HCEC 1CT (cell line): Measurements from ENCODE around the gene RITA1.
A peak's percentile ranks its signal among the peaks of the same experiment; 100 is the strongest.
"Not testable (repeated sequence)": the region's sequence is repeated elsewhere in the genome, so short reads cannot be mapped to it uniquely, and the experiment has no call there.

ENCODE experiments used
- DNase-seq: peaks from one replicate; pipeline ENCODE4 v3.0.0-alpha.2; 2017

Gene RITA1, protein sequence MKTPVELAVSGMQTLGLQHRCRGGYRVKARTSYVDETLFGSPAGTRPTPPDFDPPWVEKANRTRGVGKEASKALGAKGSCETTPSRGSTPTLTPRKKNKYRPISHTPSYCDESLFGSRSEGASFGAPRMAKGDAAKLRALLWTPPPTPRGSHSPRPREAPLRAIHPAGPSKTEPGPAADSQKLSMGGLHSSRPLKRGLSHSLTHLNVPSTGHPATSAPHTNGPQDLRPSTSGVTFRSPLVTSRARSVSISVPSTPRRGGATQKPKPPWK

DNA sequence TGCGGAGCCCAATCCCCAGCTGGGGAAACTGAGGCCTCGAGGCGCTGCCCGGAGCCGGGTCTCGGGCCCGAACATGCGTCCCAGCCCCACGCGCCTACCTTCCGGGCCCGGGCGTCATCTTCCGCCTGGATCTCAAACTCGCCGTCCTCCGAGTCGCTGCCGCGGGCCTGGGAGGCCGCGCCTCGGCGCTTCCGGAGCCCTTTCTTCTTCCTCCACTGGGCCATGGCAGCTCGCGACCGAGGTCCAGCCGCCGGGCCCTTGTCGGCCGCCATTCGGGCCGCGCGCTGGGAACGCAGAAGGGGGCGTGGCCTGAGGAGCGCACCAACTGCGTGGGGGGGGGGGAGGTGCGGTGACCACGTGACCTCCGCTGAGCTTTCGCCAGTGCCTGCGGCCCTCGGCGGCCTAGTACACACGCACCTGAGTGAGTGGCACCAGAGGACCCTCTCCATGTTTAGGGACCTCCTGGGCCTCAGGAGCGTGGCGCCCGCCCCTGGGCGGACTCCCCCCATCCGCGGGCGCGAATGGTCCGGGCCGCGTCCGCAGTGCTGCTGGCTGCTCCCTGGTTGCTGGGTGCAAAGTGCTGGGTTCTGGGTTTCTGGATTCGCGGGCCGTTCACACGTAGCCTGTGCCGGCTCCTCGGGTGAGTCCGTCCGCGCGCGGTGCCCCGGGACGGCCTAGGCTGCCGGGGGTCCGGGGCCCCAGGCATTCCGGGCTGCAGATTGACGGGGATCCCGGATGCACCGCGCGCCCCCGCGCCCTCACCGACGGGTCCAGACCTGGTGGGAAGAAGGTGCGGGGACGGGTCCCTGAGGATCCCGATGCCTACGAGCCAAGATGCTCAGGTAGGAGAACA, at the start of gene RITA1, which contains the start of gene DDX54:
Gene RITA1, plus strand, starts transcription at position 542 of the 853 bp plus-strand sequence. CDS start 1,026 bp downstream, outside the sequence.
Gene DDX54, minus strand, starts transcription at position 299 of the 853 bp plus-strand sequence. Its CDS starts 27 bp downstream, at position 272.
- peak; percentile 66 for DNase-seq

DNA sequence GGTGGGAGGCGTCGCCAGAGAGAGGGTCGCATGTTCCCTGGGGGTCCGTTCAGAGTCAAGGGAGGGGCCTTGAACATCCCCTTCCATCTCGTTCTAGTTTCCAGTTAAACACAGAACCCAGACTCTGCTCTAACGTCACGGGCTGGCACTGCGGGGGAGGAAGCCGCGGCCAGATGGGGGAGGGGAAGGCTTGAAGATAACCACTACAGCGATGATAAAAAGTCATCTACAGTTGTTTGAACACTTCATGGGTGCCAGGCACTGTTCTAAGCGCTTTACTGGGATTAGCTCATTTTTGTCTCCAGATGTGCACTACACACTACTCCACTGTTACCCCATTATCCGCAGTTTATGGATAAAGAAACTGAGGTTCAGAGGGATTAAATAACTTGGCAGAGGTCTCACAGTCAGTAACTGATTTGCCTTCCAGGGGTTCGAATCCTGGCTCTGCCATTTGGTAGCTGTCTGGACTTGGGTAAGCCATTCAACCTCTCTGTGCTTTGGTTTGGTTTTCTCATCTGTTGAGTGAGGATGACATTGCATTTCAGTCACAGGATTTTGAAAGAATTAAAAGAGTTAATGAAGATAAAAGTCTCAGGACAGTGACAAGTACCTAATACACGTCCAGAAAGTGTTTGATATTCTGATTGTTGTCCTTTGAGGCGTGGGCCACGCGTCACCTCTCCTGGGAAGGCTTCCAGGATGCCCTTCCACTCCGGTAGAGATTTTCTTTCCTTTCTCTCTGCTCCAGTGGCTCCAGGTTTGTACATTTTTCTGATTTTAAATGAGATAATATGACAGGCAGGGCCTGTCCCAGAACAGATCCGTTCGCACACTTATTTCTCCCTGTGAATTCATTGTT, 49.2 kb upstream of the RITA1 start:
- DNase-seq: no peak

DNA sequence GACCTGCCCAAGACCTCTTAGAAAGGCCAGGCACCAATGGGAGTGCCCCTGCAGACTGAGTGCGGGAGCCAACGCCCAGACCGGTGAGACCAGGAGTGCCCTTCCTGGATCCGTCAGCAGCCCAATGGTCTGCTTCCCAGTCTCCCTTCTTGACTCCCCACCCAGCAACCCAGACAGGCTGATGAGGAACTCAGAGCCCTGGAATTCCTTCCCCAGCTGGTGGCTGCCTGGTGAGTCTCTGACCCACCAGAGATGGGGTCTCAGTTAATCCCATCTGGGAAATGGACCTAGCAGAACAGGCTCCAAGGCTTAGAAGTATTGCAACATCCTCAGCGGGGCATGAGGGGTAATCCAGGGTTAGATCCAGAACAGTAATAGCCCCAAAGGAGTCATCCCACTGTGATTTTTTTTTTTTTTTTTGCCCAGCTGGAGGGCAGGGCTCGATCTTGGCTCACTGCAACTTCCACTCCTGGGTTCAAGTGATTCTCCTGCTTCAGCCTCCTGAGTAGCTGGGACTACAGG, 48.5 kb upstream of the RITA1 start:
- DNase-seq: no peak

DNA sequence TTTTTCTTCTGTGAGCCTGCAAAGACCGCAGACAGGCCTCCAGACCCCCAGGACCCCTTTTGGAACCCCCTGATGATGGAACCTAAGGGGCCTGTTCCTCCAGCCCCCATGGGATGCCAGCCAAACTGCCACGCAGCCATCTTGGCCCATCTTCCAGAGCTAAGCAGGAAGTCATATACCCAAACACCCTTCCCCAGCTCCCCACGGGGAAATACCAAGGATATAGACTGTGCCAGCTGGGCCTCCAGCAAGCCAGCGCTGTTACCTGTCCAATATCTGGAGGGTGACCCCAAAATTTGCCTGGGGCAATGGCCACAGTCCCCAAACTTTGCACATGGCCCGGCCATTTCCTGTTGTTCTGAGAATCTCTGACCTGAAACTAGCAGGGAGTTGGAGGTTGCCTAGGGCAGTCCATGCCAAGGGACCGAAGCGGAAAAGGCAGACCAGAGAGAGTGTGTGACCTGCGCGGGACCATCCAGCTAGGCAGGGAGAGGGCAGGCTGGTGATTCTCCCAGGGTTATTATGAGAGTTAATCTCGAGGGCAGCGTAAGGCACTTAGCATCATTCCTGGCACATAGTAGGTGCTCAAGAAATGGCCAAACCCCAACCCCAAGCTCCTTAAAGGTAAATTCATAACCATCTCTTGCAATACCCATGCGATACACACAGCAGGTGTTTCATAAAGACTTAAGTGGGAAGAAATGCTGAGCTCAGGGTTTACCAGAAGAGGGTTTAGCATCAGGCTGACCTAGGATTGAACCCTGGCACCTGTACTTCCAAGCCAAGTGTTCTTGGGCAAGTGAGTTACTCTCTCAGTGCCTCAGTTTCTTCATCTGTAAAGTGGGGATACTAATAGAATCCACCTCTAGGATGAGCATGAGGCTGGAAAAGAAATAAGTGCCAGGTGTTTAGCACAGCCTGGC, 47.4 kb upstream of the RITA1 start:
- no peak for DNase-seq

DNA sequence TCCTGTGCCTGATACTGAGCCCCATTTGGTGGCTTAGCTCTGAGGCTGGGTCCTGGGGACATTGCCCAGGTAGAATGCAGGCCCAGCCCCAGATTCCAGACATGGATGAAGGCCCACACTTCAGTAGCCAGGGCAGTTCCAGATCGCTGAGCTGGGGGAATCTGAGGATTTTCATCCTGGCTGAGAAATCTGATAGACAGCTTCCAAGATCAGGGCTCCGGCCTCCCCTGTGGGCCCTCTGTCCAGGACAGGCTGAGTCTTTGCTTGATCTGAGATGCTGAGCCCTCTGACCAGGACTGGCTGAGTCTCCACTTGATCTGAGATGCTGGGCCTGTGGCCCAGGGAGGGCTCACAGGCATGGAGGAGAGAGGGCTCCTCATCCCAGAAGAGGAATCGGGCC, 46.7 kb upstream of the RITA1 start:
- DNase-seq: no peak

DNA sequence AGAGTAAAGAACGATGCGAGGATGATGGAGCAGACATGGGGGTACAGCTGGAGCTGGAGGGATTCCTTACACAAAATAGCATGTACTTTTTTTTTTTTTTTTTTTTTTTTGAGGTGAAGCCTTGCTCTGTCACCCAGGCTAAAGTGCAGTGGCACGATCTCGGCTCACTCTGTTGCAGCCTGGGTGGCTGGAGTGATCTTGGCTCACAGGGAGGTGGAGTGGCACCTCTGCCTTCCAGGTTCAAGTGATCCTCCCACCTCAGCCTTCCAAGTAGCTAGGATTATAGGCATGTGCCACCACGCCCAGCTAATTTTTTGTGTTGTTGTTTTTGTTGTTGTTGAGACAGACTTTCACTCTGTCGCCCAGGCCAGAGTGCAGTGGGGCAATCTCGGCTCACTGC, 44.8 kb upstream of the RITA1 start:
- no peak for DNase-seq

DNA sequence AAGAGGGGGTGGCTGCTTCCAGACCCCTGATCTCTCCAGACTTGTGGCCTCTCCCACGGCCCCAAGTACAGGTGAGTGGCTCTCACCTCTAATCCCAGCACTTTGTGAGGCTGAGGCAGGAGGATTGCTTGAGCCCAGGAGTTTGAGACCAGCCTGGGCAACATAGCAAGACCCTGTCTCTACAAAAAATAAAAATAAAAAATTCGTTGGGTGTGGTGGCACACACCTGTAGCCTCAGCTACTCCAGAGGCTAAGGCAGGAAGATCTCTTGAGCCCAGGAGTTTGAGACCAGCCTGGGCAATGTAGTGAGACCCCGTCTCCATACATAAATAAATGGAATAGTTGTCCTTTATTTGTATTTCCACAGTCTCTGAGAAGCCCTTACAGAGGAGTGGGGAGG, 43.8 kb upstream of the RITA1 start:
- DNase-seq: not testable (repeated sequence)

DNA sequence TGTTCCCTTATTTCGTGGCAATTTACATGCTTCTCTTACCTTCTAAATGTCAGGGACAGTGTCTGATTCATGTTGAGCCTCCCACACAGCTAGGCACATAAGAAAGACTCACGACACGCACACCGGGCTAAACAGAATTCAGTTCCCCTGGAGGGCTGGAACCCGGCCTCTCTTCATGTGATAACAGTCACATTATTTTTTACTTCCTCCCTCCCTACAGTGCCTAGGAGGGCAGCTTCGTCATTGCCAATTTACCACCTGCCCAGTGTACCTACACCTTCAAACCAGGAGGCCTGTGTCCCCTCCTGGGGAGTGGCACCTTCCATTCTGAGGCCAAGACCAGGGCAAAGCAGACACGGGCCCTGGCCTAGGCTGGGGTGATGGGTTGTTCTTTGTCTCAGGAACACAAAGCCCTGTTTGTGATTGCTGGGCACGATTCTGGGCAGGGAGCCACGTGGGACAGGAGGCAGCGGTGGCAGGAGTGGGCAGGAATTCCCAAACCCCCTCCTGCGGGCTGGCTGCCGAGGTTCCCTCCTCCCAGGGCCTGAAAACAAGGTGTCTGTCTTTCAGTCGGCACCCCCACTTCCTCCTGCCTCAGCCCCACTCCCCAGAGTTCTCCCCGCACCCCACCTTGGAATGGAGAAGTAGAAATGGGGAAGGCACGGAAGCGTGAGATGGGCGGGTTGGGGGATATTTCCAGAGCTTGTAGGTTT, 43.2 kb upstream of the RITA1 start:
- no peak for DNase-seq

DNA sequence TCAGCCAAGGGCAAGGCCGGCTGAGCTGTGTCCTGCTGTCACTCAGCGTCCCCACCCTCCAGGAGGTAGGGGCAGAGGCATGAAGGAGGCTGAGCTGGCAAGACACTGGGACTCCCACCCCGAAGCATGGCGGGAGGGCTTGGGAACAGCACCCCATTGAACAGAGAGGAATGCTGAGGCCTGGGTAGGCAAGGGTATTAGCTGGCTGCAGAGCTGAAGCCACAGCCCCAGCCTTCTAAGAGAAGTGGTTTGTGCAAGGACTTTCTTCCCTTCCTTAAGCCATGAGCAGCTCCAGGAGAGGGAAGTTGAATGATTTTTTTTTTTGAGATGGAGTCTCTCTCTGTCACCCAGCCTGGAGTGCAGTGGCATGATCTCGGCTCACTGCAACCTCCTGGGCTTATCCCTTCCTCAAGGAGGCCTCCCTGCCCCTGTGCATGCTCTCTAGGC, 42.6 kb upstream of the RITA1 start:
- DNase-seq: no peak

DNA sequence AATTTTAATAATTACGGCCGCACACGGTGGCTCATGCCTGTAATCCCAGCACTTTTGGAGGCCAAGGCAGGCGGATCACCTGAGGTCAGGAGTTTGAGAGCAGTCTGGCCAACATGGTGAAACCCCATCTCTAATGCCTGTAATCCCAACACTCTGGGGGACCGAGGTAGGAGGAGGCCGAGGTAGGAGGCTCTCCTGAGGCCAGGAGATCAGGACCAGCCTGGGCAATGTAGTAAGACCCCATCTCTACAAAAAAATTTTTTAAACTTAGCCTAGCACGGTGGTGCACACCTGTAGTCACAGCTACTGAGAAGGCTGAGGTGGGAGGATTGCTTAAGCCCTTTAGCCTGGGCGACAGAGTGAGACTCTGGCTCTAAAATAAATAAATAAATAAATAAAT, 41.6 kb upstream of the RITA1 start:
- DNase-seq: no peak

DNA sequence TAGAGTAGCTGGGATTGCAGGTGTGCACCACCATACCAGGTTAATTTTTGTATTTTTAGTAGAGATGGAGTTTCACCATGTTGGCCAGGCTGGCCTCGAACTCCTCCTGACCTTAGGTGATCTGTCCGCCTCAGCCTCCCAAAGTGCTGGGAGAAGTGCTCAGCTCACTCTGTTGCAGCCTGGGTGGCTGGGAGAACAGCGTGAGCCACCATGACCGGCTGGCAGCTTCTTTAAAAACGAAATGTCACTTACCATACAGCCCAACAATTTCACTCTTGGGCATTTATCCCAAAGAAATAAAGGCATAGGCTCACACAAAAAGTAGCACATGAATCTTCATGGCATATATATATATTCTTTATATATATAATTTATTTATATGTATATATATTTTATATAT, 40.7 kb upstream of the RITA1 start:
- no peak for DNase-seq

DNA sequence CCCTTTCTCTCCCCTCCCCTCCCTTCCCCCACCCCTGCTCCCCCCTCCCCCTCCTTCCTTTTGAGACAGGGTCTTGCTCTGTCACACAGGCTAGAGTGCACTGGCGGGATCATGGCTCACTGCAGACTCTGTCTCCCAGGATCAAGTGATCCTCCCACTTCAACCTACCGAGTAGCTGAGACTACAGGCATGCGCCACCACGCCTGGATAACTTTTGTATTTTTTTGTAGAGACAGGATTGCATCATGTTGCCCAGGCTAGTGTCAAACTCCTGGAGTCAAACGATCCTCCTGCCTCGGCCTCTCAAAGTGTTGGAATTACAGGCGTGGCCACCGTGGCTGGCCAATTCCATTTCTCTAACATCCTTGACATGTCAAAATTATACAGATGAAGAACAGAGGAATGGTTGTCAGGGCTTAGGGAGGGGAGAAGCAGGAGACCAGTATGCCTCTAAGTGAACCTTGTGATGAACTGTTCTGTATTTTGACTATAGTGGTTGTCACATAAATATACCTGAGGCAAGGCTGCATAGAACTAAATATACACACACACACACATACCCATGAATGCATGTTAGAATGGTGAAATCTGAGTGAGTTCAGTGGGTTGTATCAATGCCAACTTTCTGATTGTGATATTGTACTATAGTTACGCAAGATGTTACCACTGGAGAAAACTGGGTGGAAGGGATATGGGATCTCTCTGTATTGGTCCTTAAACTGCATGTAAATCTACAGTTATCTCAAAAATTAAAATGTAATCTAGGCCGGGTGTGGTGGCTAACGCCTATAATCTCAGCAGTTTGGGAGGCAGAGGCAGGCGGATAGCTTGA, 39.6 kb upstream of the RITA1 start:
- no peak for DNase-seq

DNA sequence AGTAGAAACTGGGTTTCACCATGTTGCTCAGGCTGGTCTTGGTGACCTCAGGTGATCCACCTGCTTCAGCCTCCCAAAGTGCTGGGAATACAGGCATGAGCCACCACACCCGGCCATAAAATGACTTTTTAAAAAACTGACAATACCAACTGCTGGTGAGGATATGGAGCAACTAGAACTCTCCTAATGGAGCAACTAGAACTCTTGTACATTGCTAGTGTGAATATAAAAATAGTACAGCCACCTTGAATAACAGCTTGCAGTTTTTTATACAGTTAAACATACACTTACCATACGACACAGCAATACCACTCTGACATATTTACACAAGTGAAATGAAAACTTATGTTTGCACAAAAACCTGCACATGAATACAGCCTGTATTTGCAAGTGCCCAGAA, 38.5 kb upstream of the RITA1 start:
- DNase-seq: no peak

DNA sequence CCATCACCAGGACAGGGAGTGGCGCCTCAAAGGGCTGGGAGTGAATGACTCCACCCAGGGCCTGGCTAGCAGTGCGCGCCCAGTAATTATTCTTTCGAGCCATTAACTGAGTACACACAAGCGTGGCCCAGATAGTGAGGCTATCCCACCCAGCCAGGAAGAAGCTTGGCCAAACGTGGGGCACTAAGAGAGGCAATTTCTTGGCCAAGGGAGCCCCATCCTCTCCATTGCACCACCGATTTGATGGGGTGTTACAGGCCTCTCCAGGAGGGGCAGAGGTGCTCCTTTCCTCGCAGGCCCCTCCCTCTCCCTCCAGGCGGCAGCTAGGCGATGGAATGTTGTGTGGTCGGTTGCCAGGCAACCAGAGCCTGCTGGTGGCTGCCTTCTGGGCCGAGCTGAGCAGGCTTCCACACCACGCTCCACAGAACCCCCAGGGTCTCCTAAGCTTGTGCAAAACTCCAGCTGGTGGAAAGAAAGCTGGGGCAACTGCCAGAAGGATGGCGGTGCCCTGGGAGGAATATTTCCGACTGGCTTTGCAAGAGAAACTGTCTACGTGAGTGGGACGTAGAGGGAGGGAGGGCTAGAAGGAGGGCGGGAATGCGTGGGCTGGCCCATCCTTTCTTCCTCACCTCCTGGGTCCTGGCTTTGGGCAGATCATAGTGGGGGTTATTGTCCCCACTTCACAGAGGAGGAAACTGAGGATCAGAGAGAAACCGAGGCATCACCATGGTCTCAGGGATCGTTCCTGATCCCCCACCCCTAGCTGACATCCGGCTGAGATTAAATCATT, 36.0 kb upstream of the RITA1 start, which contains the start of gene CFAP73:
Gene CFAP73, plus strand, starts transcription at position 364 of the 790 bp plus-strand sequence. Its CDS starts 134 bp downstream, at position 498.
- peak; percentile 55 for DNase-seq

DNA sequence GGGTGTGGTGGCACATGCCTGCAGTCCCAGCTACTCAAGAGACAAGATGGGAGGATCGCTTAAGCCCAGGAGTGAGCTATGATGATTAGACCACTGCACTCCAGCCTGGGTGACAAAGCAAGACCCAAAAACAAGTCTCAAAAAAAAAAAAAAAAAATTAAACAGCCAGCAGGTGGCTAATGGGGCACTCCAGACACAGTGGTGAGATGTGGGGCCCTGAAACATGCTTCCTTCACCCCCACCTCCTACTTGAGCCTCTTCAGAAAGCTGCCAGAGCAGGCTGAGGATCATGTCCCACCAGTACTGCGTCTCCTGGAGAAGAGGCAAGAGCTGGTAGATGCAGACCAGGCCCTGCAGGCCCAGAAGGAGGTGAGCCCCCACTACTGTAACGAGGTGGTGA, 33.9 kb upstream of the RITA1 start:
- no peak for DNase-seq

DNA sequence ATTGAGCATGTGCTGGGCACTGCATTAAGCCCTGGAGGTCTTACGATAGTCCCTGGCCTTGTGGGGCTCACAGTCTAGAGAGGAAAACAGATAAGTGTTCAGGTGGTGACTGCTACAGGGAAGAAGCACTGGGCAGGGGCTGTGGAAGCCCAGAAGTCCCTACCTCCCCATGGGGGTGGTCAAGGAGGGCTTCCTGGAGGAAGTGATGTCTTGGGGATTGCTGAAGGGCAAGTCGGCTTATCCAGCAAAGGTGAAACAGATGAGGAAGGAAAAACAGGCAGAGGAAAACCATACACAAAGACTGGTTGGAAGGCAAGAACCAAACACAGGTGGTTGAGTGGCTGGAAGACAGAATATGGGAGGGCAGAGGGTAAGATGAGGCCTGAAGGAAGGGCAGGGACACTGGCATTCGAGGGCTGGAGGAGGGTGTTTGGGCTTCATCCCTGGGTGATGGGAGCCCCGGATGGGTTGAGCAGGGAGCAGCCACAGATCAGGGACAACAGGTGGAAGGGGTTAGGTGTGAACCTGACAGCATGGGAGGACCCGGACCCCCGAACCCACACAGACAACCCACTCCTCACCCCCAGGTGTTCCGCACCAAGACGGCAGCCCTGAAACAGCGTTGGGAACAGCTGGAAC, 33.2 kb upstream of the RITA1 start:
- DNase-seq: no peak

DNA sequence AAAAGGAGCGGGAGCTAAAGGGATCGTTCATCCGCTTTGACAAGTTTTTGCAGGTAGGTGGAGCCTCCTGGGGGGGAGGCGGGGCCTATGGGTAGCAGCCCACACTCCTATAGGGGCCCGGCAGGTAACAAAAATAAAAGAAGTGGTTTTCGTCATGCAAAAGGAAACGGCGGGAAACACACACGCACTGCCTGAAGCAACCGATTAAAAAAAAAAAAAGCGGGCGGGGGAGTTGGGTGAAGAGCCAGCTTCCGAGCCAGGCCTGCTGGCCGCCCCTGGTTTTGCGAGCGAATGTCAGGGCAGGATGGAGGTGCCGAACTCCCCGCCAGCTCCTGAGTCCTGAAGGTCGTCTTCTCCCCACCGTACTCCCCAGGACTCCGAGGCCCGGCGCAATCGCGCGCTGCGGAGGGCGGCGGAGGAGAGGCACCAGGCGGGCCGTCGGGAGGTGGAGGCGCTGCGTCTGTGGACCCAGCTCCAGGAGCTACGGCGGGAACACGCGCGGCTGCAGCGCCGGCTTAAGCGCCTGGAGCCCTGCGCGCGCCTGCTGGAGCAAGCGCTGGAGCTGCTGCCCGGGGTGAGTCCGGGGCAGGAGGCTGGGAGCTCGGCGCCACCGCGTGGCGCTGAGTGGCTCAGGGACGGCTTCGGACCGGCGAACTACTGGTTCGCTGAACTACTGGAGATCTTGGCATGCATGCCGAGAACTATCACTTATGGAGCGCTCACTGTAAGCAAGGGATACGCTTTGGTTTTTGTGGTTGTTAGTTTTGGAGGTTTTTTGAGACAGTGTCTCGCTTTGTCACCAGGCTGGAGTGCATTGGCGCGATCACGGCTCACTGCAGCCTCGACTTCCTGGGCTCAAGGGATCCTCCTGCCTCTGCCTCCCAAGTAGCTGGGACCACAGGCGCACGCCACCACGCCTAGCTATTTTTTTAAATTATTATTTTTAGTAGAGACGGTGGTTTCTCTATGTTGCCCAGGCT, 32.4 kb upstream of the RITA1 start:
- peak; percentile 53 for DNase-seq
